BLaER1 (cell line): ENCODE results near the gene TP53.

ENCODE experiments used
- H3K27ac ChIP-seq: shearing (Covaris generic); formaldehyde crosslinking; 2 replicates; pipeline ENCODE4 v1.8.1; 2022
- H3K27me3 ChIP-seq: shearing (Covaris generic); formaldehyde crosslinking; 2 replicates; pipeline ENCODE4 v1.8.1; 2022
- H3K36me3 ChIP-seq: shearing (Covaris generic); formaldehyde crosslinking; 2 replicates; pipeline ENCODE4 v1.8.1; 2022
- H3K4me1 ChIP-seq: shearing (Covaris generic); formaldehyde crosslinking; 2 replicates; pipeline ENCODE4 v1.8.1; 2022
- H3K4me2 ChIP-seq: shearing (Covaris generic); formaldehyde crosslinking; 2 replicates; pipeline ENCODE4 v1.8.1; 2022
- H3K4me3 ChIP-seq: shearing (Covaris generic); formaldehyde crosslinking; 2 replicates; pipeline ENCODE4 v1.8.1; 2022
- H3K9ac ChIP-seq: shearing (Covaris generic); formaldehyde crosslinking; 2 replicates; pipeline ENCODE4 v1.8.1; 2022
- H3K9me3 ChIP-seq: shearing (Covaris generic); formaldehyde crosslinking; 2 replicates; pipeline ENCODE4 v1.8.1; 2022
- H4K20me1 ChIP-seq: shearing (Covaris generic); formaldehyde crosslinking; 2 replicates; pipeline ENCODE4 v1.8.1; 2022
- Cebpa-rat ChIP-seq: shearing (Covaris generic); IDR thresholded peaks from 2 replicates; pipeline ENCODE4 v1.8.1; 2022

TP53 gene

DNA sequence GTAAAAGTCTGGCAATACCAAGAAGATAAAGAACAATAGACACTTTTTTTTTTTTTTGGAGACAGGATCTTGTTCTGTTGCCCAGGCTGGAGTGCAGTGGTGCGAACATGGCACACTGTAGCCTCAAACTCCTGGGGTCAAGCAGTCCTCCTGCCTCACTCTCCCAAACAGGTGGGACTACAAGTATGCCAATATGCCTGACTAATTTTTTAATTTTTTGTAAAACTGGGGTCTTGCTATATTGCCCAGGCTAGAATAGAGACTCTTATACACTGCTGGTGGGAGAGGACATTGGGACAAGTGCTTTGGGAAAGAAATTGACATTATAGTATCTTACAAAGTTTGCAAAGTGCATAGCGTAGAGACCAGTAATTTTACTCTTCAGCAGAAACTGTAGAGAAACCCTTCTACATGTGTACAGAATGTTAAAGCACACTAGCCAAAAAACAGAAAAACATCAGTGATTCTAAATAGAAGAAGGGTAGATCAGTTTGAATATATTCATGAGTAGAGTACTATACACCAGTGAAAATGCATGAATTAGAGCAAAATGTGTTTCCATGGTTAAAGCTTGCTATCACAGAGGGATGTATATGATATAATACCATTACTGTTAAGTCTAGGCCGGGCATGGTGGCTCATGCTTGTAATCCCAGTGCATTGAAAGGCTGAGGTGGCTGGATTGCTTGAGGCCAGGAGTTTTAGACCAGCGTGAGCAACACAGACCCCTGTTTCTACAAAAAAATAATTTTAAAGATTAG lies 10.7 kb upstream of the TP53 start:
- Histone ChIP-seq H3K9me3 (no peaks in the 10 kb centered on the region), H3K4me1 (peaks cover 11% of the 10 kb centered on the region), H3K36me3 (peaks cover 86% of the 10 kb centered on the region), H3K27me3 (peaks cover 5% of the 10 kb centered on the region), H3K9ac (no peak overlapping the region), H3K4me3 (no peak overlapping the region), H3K27ac (no peak overlapping the region), H3K4me2 (no peak overlapping the region), H4K20me1 (peaks cover 18% of the 10 kb centered on the region; the same call in 1 of the 2 replicates)
- TF ChIP-seq Cebpa-rat: no peak

DNA sequence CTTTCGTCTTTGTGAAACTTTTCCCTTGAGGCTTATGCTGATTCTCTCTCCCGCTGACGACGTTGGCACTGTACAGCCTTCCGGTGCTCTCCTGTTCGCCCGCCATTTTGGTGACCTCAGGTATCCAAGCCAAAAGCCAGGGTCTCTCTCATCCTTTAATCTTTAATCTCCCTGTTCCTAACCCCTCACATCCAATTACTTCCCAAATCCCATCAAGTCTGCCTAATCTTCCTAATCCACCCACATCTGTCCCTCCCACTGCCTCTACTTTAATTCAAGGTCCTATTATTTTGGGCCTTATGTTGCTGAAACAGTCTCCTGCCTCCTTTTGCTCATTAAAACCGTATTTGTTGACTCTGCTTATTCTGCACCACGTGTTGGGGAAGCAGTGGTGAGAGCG lies 8.3 kb upstream of the TP53 start:
- Histone ChIP-seq H4K20me1 (no peaks in the 10 kb centered on the region), H3K4me1 (peaks cover 13% of the 10 kb centered on the region), H3K9me3 (no peaks in the 10 kb centered on the region), H3K4me3 (no peak overlapping the region), H3K4me2 (no peak overlapping the region), H3K27ac (no peak overlapping the region), H3K36me3 (peaks cover 84% of the 10 kb centered on the region), H3K9ac (no peak overlapping the region), H3K27me3 (no peaks in the 10 kb centered on the region)
- TF ChIP-seq Cebpa-rat: no peak

DNA sequence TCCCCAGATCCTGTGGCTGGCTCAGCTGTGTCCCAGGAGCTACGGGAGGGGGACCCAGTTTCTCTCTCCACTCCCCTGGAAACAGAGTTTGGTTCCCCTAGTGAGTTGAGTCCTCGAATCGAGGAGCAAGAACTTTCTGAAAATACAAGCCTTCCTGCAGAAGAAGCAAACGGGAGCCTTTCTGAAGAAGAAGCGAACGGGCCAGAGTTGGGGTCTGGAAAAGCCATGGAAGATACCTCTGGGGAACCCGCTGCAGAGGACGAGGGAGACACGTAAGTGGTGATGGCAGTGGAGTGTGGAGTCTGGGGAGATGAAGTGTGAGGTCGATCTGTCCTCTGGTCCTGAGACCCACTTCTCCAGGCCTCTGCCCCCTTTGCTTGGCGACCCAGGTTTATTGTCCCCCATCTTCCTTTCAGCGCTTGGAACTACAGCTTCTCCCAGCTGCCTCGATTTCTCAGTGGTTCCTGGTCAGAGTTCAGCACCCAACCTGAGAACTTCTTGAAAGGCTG lies 1.6 kb upstream of the TP53 start:
- Histone ChIP-seq H3K9ac (peak overlapping the region; percentile 99), H3K36me3 (peaks cover 43% of the 10 kb centered on the region), H3K4me3 (peak overlapping the region; percentile 99), H3K4me1 (peaks cover 42% of the 10 kb centered on the region), H4K20me1 (peaks cover 21% of the 10 kb centered on the region), H3K27ac (peak overlapping the region; percentile 71), H3K4me2 (peak overlapping the region; percentile 92), H3K27me3 (no peaks in the 10 kb centered on the region), H3K9me3 (no peaks in the 10 kb centered on the region)
- no peak for TF ChIP-seq Cebpa-rat

DNA sequence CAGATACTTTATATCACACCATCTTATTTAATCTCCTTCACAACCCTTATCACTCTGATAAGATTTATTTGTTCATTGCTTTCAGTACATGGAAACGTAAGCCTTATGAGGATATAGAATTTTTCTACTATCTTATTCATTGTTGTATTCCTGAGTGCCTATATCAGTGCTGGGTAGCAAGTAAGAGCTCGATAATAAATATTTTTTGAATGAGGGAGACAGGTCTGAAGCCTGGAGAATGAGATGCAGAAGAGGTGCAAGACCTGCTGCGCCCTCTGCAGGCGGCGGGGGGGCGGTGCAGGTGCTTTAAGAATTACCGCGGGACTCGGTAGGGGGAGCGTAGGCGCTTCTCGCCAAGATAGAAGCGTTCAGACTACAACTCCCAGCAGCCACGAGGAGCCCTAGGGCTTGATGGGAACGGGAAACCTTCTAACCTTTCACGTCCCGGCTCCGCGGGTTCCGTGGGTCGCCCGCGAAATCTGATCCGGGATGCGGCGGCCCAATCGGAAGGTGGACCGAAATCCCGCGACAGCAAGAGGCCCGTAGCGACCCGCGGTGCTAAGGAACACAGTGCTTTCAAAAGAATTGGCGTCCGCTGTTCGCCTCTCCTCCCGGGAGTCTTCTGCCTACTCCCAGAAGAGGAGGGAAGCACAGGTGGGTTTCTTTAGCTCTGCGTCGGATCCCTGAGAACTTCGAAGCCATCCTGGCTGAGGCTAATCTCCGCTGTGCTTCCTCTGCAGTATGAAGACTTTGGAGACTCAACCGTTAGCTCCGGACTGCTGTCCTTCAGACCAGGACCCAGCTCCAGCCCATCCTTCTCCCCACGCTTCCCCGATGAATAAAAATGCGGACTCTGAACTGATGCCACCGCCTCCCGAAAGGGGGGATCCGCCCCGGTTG lies 868 bp upstream of the TP53 start, which contains the start of gene WRAP53:
WRAP53 (plus strand) TSS at position 570 of the 900 bp plus-strand sequence; CDS start at position 742, 172 bp downstream.
- Histone ChIP-seq H3K27me3 (no peaks in the 10 kb centered on the region), H3K36me3 (peaks cover 43% of the 10 kb centered on the region), H3K9me3 (no peaks in the 10 kb centered on the region), H3K4me1 (peaks cover 38% of the 10 kb centered on the region), H3K4me2 (peak within 1 kb of the TSS; percentile 92), H4K20me1 (peaks cover 28% of the 10 kb centered on the region), H3K9ac (peak within 1 kb of the TSS; percentile 99), H3K27ac (peak within 1 kb of the TSS; percentile 99), H3K4me3 (peak within 1 kb of the TSS; percentile 99)
- TF ChIP-seq Cebpa-rat: no peak

DNA sequence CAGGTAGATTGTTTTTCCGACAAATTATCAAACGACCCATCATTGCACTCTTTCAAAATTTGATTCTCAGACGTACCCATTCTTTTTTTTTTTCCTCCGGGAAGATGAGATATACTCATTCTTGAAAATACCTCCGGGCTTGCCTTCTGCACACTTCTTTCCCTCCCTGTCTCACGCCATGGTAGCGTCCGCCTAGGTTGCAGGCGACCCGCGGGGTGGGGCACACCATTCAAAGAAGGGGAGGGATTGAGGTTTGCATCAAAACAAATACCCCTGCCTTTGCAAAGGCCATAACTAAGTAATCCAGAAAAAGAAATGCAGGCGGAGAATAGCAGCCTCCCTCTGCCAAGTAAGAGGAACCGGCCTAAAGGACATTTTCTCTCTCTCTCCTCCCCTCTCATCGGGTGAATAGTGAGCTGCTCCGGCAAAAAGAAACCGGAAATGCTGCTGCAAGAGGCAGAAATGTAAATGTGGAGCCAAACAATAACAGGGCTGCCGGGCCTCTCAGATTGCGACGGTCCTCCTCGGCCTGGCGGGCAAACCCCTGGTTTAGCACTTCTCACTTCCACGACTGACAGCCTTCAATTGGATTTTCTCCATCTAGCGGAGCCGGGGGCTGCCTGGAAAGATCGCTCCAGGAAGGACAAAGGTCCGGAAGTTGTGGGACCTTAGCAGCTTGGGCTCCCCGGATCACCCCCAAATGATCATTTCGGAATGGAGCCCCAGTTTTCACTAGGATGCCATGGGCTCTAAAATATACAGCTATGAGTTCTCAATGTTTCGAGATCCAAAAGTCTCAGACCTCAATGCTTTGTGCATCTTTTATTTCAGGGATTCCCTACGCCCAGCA lies 843 bp downstream of the TP53 start:
- H4K20me1 ChIP-seq: peaks cover 45% of the 10 kb centered on the region
- H3K36me3 ChIP-seq: peaks cover 37% of the 10 kb centered on the region
- peak overlapping the region; percentile 99 for H3K9ac ChIP-seq
- TF ChIP-seq Cebpa-rat: no peak
- H3K4me1 ChIP-seq: peaks cover 38% of the 10 kb centered on the region
- peak overlapping the region; percentile 99 for H3K4me3 ChIP-seq
- no peaks in the 10 kb centered on the region for H3K27me3 ChIP-seq
- peak overlapping the region; percentile 99 for H3K27ac ChIP-seq
- peak overlapping the region; percentile 92 for H3K4me2 ChIP-seq
- H3K9me3 ChIP-seq: no peaks in the 10 kb centered on the region

GRCh38 chr17:7685533-7686221 lies 1.6 kb downstream of the TP53 start:
- no peaks in the 10 kb centered on the region for H3K9me3 ChIP-seq
- H3K27ac ChIP-seq: peak overlapping the region; percentile 99
- H4K20me1 ChIP-seq: peaks cover 53% of the 10 kb centered on the region
- peak overlapping the region; percentile 92 for H3K4me2 ChIP-seq
- TF ChIP-seq Cebpa-rat: no peak
- peak overlapping the region; percentile 99 for H3K9ac ChIP-seq
- peaks cover 37% of the 10 kb centered on the region for H3K4me1 ChIP-seq
- H3K36me3 ChIP-seq: peaks cover 30% of the 10 kb centered on the region
- no peaks in the 10 kb centered on the region for H3K27me3 ChIP-seq
- peak overlapping the region; percentile 99 for H3K4me3 ChIP-seq

- Histone ChIP-seq H3K9ac (peak overlapping the region; percentile 99), H3K9me3 (no peaks in the 10 kb centered on the region), H4K20me1 (peaks cover 59% of the 10 kb centered on the region), H3K4me2 (peak overlapping the region; percentile 92), H3K27me3 (no peaks in the 10 kb centered on the region), H3K4me3 (peak overlapping the region; percentile 99), H3K36me3 (peaks cover 25% of the 10 kb centered on the region), H3K4me1 (peaks cover 30% of the 10 kb centered on the region), H3K27ac (peak overlapping the region; percentile 99)
- TF ChIP-seq Cebpa-rat: no peak
These were observed 2.3 kb downstream of the TP53 start for GRCh38 chr17:7684851-7685532.

DNA sequence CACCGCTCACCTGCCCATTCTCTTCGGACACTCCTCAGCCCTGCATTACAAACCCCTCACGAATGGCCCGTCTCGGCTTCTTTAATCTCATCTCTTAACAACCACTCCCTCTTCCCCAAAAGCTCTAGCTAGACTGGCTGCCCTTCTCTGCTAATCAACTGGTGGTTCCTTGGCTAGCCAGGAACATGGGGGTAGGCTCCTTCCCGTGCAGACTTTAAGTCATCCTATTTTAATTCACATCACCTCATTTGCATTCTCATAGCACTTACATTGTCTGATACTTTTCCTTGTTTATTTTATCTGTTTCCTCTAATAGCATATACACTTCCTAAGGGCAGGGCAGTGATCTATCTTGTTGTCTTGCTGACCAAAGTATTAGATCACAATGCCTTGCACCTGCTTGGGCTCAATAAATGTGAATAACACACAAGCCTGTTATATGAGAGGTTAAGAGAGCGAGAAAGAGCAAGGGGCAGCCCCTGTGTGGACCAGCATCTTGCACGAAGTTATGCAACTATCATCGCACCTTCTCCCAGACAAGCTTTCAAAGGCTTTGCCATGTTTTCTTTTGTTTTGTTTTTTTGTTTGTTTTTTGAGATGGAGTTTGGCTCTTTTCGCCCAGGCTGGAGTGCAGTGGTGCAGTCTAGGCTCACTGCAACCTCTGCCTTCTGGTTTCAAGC lies 9.8 kb downstream of the TP53 start:
- Histone ChIP-seq H3K27ac (no peak overlapping the region), H3K4me3 (no peak overlapping the region), H3K9ac (0 out of 2 replicates have a peak overlapping the region, but pooled peaks have one; percentile 4), H3K4me1 (no peaks in the 10 kb centered on the region), H3K36me3 (peaks cover 79% of the 10 kb centered on the region), H4K20me1 (peaks cover 82% of the 10 kb centered on the region), H3K9me3 (peaks cover 22% of the 10 kb centered on the region), H3K27me3 (no peaks in the 10 kb centered on the region), H3K4me2 (no peak overlapping the region)
- no peak for TF ChIP-seq Cebpa-rat
